ENCODE measurements around the gene FKBP1B.
"Not testable (repeated sequence)": the region's sequence is repeated elsewhere in the genome, so short reads cannot be mapped to it uniquely, and the experiment has no call there.

The FKBP1B gene

GRCh38 chr2:24022324-24022974 is 27.1 kb upstream of the FKBP1B start:
- DNase-seq (ENCODE audit: low read depth in 1 of 2, low spot score in 1 of 2), result no peak

DNA sequence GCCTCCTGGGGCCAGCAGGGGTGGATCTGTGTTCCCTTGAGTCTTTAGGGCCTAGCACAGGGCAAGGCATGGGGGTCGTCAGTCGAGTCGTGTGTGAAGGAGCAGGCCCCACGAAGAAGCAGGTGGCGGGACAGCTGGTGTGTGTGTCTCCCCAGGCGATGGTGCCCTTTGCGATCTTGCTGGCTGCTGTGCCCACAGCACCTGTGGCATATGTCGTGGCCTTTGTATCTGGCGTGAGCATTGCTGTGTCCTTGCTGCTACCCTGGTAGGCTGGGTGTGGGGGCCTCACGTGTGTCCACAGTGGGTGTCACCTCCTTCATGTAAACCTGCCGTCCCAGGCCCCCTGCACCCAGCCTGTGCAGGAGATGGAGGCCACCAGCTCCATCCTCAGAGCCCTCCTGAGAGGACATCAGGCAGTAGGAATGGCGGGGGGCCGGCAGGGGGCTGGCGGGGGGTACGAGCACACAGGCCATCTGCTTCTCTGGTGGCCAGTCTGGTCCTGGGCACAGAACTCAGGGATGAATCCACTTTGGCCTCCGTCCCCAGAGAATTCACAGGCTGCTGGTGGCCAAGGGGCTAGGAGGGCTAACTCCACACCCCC is 26.5 kb upstream of the FKBP1B start:
- no peak for DNase-seq (ENCODE audit: low read depth in 1 of 2, low spot score in 1 of 2)

DNA sequence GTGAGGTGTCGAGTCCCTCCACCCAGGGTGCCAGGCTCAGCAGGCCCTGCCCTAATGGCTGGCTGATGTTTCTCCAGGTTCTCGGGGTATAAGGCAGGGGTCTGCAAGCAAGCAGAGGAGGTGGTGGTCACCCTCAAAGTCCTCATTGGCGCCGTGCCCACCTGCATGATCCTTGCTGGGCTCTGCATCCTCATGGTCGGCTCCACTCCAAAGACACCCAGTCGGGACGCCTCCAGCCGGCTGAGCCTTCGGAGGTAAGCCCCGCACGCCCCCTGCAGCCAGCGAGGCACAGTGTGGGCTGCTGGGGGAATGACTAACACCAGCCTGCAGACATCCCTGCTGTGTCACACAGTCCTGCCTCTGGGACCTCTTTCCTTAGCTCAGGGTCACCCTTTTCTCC is 25.5 kb upstream of the FKBP1B start:
- no peak for DNase-seq (ENCODE audit: low read depth in 1 of 2, low spot score in 1 of 2)

GRCh38 chr2:24024996-24025663 is 24.4 kb upstream of the FKBP1B start:
- DNase-seq (ENCODE audit: low read depth in 1 of 2, low spot score in 1 of 2), result no peak

DNA sequence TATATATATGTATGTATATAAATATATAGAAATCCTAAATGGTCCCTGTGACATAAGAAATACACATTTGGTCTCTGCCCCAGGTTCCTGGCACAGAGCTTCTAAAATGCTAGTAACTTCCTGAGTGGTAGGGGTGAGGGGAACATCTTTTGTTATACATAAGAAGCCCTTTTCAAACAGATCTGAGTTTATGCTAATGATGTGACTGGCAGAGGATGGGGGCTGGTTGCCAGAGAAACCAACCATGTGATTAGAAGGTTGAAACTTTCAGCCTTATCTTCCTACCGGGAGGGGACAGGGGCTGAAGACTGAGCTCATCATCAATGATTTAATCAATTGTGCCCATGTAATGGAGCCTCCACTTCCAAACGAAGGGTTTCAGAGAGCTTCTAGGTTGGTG is 23.3 kb upstream of the FKBP1B start:
- DNase-seq (ENCODE audit: low read depth in 1 of 2, low spot score in 1 of 2), result no peak

DNA sequence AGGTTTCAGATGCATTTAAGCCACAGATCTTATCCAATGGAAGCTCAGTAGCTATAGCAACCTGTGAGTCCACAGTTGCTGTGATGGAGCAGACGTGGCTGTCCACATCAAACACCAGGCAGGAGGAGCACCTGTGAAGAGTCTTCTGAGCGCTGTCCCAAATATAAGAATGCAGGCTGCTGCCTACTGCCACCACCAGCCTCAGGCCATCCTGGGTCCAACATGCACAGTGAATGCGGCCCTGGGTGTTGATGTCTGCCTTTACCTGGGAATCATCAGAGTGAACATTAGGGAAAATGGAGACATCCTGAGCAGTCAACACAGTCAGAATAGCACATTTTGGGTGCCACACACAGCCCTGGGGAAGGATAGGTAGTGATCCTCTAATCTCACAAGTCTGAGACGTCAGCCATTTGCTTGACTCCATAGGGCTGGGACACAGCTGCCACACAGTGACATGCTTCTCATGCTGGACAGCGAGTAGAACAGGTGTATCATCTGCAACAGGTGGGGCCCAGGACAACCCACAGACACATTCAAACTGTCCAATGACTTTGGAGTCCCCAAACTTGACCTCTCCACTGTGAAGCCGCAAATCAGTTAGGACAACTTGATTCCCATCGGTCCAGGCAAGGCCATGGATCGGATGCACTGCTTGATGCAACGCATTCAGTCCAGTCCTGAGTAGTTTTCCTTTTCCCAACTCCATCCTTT is 10.6 kb upstream of the FKBP1B start:
- DNase-seq (ENCODE audit: low read depth in 1 of 2, low spot score in 1 of 2), result no peak

DNA sequence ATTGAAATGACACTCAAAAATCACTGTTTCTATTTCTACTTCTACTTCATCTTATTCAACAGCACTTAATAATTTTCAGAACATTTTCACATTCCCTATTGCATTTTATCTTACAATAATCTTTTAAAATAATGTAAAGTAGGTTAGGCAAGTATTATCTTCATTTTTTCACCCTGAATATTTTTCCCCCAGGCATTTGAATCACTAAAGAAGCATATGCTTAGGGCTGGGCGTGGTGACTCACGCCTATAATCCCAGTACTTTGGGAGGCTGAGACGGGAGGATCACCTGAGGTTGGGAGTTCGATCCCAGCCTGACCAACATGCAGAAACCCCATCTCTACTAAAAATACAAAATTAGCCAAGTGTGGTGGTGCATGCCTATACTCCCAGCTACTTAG is 9.0 kb upstream of the FKBP1B start:
- DNase-seq (ENCODE audit: low read depth in 1 of 2, low spot score in 1 of 2), result no peak

GRCh38 chr2:24043133-24043532 is 6.4 kb upstream of the FKBP1B start:
- not testable (repeated sequence) for DNase-seq (ENCODE audit: low read depth in 1 of 2, low spot score in 1 of 2)

GRCh38 chr2:24045511-24046508 is 3.7 kb upstream of the FKBP1B start:
- no peak for DNase-seq (ENCODE audit: low read depth in 1 of 2, low spot score in 1 of 2)

DNA sequence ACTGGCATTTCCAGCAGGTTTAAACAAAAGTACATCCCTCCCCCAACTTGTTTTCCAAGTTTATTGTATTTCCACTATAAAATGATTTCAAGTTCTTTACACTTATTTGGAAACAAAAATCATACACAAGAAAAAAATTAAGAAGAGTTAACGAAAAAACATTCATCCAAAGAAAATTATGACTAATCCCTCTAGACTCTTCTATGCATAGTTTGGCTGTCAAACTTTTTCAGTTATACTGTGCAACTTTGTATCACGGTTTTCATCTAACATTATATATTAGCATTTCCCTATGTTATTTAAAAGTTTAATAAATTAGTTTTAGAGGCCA is 3.0 kb upstream of the FKBP1B start:
- no peak for DNase-seq (ENCODE audit: low read depth in 1 of 2, low spot score in 1 of 2)

- peak; percentile 78 to 95 for DNase-seq (ENCODE audit: low read depth in 1 of 2, low spot score in 1 of 2)
Measured at GRCh38 chr2:24046930-24047702, 2.4 kb upstream of the FKBP1B start, which contains the start of gene WDCP. Gene WDCP (minus strand): TSS chr2:24047391. CDS start chr2:24039494, 7,897 bp downstream.

- DNase-seq (ENCODE audit: low read depth in 1 of 2, low spot score in 1 of 2), result no peak
Measured at GRCh38 chr2:24047703-24048033, 1.9 kb upstream of the FKBP1B start.

DNA sequence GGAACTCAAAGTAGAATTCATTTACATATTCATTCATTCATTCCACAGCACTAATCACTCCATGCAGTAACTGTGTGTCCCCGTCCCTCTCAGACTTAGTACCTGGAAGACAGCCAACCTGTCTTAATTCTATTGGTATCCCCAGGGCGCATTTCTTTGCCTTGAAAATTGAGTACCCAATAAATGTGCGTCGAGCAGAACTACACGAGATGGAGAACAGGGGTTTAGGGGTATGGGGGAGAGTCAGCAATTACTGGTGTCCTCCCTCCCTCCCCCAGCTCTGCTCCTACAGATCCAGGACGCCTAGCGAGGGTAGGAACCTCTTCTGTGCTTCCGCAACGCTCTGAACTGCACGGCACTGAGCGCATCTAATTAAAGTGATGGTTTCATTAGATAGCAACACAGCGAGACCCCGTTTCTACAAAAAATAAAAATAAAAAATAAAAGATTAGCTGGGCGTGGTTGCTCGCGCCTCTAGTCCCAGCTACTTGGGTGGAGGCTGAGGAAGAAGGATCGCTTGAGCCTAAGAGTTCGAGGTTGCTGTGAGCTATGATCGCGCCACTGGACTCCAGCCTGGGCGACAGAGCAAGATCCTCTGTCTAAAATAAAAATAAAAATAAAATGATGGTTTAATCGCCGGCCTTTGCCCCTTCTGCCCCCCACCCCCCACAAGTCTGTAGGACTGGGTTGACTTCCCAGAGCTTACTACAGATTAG is 614 bp upstream of the FKBP1B start:
- no peak for DNase-seq (ENCODE audit: low read depth in 1 of 2, low spot score in 1 of 2)

DNA sequence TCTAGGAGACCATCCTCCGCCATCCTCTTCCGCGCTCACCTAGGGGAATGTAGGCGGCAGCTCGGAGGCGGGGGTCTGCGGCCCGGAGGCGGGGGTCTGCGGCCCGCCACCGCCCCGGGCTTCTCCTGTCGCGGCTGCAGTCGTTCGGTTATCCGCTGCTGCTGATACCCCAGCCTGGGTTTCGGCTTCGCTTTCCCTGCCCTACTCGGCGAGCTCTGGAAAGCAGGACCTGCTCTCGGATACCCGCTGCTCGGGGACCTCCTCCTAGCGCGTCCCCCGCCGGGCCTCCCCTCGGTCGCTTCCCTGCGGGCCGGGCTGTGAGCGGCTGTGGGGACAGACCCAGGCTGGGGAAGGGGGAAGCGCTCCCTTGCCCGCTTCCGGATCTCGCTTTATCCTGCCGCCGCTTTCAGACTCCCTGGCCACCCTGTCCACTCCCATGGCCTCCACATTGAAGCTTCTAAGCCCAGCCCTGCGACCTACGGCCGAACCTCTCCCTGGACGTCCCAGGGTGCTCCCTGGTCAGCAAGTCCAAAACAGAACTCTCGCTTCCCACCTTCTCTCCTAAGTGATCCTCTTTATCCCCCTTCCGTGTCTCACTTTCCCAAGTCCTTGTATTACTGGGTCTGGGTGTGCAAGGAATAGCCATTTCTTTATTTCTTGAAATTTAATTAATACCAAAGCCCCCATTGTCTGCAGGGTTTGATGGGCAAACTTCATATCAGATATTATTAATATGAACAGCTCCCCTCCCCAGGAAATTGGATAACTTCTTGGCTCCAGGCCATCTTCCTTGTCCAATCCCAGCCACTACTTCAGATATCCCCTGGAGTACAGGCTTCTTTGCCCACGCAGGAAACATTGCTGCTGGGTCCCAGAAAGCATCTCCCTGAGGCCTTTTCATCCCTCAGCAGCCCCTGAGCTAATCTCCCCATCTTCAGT is 769 bp downstream of the FKBP1B start:
- DNase-seq (ENCODE audit: low read depth in 1 of 2, low spot score in 1 of 2), result no peak

GRCh38 chr2:24051833-24052232 is 2.3 kb downstream of the FKBP1B start:
- DNase-seq (ENCODE audit: low read depth in 1 of 2, low spot score in 1 of 2), result no peak

- DNase-seq (ENCODE audit: low read depth in 1 of 2, low spot score in 1 of 2), result no peak
Measured at GRCh38 chr2:24052951-24053350, 3.4 kb downstream of the FKBP1B start.

DNA sequence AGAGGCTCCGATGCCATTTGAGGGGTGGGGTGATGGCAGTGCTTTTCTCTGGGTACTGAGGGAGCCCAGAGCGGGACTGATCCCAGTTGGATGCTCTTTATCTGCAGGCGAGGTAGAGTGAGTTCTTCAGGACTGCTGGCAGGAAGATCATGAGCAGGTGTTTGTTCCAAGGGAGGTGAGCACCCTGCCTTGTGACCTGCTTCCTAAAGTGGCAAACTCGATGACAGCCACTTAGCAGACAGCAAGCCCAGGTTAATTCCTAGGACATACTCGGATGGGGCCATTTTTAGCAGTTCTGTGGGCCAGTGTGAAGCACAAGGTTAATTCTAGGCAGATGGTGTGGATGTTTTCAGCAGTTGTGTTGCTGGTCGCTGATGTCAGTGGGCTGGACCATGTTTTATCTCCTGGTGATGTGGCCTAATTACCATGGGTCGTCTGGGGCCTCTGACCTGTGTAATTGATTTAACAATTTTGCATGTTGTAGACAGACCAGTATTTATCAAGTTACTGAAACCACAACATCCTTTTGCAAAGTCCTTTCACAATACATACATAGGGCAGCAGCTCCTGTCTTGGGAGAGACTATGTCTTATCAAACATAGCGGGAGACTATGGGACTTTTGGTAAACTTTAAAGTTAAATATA is 4.9 kb downstream of the FKBP1B start:
- DNase-seq (ENCODE audit: low read depth in 1 of 2, low spot score in 1 of 2), result no peak

- DNase-seq (ENCODE audit: low read depth in 1 of 2, low spot score in 1 of 2), result no peak
Measured at GRCh38 chr2:24055750-24056149, 6.2 kb downstream of the FKBP1B start.
